GM12865 (cell line): ENCODE results near the gene IPO11.

Experiments
- DNase-seq: peaks from one replicate; pipeline ENCODE4 v3.0.0; 2010; ENCODE audit warnings: low read depth
- H3K4me3 ChIP-seq: 2 replicates; pipeline ENCODE4 v1.5.1; 2011; ENCODE audit warnings: mild to moderate bottlenecking, low read depth, low read length, control low read depth
- TF ChIP-seq, protein P1 (sequence below): IDR thresholded peaks from 2 replicates; pipeline ENCODE4 v1.5.1; 2011; ENCODE audit warnings: low read length, control low read depth, low read depth, inconsistent platforms; ENCODE audit not compliant: insufficient read depth; ENCODE audit errors: missing control alignments

Gene IPO11

DNA sequence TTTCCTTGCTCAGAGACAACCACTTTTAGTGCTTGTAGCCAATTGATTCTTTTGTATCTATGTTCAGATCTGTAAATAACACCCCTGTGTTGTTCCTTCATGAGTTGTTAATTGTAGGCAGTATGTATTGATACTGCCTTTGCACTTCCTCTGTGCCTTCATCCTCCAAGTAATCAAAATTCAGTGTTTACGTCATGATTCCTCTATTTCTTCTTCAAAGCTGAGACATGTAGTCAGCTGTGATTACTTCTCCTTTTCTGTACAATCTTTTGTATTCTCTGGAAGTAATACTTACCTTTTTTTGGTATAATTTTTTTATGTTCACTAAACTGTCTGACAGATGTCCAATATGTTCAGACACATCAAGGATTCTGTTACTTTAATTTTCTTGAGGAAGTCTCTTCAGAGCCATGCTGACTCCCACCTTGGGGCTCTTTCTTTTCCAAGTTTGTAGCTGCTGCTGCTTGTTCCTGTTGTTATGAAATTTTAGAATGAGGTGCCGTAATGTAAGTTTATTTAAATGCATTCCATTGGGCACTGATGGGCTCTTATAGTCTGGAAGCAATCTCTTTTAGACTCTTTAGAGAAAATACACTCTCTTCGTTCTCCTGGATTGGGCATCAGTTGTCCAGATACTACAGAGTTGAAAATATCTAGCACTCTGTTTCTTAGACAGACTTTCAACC, 135.5 kb downstream of the IPO11 start:
- no peak overlapping the region for H3K4me3 ChIP-seq
- DNase-seq: no peak
- TF ChIP-seq, protein P1, sequence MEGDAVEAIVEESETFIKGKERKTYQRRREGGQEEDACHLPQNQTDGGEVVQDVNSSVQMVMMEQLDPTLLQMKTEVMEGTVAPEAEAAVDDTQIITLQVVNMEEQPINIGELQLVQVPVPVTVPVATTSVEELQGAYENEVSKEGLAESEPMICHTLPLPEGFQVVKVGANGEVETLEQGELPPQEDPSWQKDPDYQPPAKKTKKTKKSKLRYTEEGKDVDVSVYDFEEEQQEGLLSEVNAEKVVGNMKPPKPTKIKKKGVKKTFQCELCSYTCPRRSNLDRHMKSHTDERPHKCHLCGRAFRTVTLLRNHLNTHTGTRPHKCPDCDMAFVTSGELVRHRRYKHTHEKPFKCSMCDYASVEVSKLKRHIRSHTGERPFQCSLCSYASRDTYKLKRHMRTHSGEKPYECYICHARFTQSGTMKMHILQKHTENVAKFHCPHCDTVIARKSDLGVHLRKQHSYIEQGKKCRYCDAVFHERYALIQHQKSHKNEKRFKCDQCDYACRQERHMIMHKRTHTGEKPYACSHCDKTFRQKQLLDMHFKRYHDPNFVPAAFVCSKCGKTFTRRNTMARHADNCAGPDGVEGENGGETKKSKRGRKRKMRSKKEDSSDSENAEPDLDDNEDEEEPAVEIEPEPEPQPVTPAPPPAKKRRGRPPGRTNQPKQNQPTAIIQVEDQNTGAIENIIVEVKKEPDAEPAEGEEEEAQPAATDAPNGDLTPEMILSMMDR: no peak

DNA sequence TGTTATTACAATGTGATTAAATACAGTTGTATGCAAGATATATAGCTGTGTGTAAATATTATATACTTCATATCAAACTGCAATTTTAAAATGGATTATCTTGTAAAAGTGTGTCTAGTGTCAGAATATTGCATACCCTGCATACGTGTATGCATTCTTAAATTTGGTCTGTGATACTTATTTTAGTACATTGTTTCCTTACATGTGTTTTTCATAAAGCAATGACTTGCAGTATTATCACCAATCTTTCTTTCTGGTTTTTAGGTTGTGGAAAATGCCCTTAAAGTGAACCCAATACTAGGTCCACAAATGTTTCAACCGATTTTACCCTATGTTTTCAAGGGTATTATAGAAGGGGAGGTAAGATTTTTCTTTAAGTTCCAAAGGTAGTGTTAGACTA, 137.5 kb downstream of the IPO11 start:
- TF ChIP-seq, protein P1: no peak

DNA sequence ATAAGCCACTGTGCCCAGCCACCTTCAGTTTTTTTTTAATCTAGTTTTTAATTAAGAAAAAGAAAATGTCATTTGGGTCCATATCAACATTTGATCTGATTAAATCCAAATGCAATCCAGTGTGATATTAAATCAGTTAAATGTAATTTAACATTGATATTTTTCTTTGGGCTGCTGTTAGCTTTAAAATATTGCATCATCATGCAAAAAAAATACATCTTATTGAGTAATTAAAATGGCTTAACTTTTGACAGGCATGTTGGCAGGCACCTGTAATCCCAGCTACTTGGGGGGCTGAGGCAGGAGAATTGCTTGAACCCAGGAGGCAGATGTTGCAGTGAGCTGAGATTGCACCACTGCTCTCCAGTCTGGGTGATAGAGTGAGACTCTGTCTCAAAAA, 143.4 kb downstream of the IPO11 start:
- no peak overlapping the region for H3K4me3 ChIP-seq
- DNase-seq: no peak
- TF ChIP-seq, protein P1: no peak

More for the DNA sequence above, 137.5 kb downstream of the IPO11 start:
- no peak overlapping the region for H3K4me3 ChIP-seq
- DNase-seq: no peak

DNA sequence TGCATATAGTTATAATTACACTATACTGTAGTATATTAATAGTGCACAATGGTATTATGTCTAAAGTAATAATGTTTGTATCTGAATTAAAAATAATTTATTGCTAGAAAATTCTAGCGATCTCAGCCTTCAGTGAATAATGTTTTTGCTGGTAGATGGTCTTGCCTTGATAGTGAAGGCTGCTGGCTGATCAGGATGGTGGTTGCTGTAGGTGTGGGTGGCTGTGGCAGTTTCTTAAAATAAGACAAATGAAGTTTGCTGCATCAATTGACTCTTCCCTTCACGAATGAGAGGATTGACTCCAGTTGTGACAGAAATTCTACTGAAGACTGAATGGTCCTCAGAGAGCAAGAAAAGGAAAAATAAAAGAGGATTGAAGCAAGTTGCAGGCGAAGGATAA, 146.4 kb downstream of the IPO11 start:
- no peak overlapping the region for H3K4me3 ChIP-seq
- no peak for DNase-seq
- TF ChIP-seq, protein P1: no peak

DNA sequence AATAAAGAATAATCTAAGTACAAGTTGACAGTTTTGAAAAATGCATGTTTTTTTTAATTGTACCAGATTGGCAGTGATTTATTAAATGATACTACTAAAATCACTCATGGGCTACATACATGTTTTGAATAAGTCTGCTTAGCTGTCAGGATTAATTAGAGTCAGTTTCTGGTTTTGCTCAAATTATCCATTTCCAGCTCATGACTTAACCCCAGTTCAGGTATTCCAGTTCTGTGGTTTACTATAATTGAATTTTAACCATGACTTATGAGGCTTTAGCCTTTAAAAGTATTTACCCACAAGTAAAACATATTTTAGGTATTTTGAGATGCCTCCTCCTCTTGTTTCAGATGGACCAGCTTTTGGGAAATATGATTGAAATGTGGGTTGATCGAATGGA, 148.2 kb downstream of the IPO11 start:
- no peak for DNase-seq
- TF ChIP-seq, protein P1: no peak
- H3K4me3 ChIP-seq: no peak overlapping the region

DNA sequence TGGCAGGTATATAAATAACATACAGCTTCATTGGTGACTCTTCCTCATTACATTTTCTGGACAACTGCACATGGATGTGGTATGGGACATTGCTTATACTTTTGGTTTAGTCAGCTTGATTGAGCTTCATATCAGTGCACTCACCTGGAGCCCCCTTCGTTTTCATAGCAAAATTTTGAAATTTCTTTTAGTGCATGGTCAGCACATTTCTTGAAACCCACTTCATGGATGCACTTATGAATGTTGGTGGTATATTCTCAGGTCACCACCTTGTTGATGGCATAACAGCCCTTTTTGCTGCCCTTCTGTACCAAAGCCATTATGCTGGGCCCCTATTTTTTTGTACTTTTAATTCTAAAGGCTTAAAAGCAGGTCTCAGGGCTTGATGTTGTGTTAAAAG, 149.3 kb downstream of the IPO11 start:
- H3K4me3 ChIP-seq: no peak overlapping the region
- TF ChIP-seq, protein P1: no peak
- no peak for DNase-seq

DNA sequence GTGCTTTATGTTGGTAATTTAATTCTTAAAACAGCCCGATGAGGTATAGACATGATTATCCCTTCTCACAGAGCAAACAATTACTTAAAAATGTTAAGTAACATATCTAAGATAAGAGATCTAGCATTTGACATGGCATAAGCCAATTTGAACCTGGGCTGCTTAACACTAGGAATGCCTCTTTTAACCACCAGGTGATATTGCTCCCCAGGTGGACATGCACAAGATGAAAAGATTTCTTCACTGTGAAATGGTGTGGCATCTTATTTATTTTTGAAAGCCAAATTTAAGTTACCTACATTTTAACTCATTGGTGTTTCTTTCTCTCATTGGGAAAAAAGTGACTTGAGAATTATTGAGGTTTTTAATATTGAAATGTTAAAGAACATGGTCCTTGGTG, 150.3 kb downstream of the IPO11 start:
- H3K4me3 ChIP-seq: no peak overlapping the region
- TF ChIP-seq, protein P1: no peak
- no peak for DNase-seq
